HG03442 (cell line): Measurements from ENCODE around the gene RNF26.

Experiments used
- ATAC-seq: cut with Tn5 transposase; IDR thresholded peaks from one replicate; pipeline ENCODE4 v1.9.1; 2021; ENCODE audit warnings: mild to moderate bottlenecking, moderate library complexity; ENCODE audit not compliant: unreplicated experiment

The RNF26 gene

GRCh38 chr11:119368121-119369034 is 34.1 kb downstream of the RNF26 start:
- ATAC-seq, result no peak

- ATAC-seq, result no peak
Observed at GRCh38 chr11:119369132-119369925, 35.0 kb downstream of the RNF26 start.

DNA sequence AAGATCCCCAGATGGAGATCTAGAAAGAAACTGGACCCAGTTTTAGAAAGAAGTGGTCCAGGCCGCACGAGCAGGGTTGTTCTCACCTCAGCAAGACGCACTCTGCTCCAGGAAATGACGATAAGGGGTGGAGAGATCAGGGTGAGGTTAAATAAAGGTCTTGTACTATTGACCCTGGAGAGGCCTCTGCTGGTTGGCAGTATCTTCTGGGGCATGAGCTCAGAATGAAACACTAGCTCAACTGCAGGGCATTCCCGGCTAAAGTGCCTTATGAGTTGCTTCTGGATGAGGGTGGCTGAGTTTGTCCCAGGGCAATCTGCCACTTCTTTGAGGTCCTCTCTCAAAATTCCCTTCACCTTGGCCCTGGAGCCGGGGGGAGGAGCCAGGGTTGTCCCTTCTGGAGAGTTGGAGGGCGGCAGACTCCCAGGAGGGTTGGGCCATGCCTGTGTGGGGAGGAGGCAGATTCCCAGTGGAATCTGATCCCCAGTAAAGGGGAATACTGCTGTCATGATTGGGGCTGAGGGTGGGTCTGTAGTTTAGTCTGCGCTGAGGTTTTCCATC is 36.2 kb downstream of the RNF26 start:
- ATAC-seq, result no peak

- ATAC-seq, result no peak
Observed at GRCh38 chr11:119371067-119371601, 36.8 kb downstream of the RNF26 start.

GRCh38 chr11:119371778-119372182 is 37.5 kb downstream of the RNF26 start:
- no peak for ATAC-seq

DNA sequence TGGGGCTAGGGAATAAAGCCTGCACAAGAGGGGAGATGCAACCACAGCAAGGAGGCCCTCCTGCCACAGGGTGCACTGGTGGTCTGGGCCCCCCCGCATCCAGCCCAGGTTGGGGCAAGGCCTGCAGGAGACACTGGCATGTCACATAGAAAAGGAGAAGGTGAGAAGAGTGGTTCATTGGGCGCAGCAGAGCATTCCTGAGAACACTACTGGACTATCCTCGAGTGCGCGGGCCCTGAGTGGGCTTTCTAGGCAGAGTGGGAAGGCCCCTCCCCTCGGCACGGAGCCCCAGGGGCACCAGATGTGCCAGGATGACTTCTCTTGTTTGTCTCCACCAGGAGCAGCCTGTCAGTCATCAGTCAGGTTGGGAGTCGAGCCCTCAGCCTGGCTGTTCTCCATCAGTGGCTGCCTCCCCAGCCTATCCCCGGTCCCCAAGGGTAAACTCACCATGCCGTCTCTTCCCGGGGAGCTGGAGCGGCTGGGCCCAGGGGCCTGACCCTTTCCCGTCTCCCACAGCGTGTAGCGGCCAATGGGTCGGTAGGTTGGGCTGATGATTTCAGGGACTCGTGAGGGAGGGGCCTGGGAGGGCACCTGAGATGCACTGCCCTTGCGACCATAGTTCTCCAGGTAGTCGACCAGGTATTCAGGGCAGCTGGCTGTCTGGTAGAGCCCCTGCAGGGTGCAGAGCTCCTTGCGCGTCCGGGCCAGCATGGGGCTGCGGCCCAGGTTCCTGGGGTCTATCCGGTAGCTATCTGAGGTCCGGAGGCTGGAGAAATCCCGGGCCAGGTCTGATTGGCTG is 38.1 kb downstream of the RNF26 start:
- no peak for ATAC-seq

DNA sequence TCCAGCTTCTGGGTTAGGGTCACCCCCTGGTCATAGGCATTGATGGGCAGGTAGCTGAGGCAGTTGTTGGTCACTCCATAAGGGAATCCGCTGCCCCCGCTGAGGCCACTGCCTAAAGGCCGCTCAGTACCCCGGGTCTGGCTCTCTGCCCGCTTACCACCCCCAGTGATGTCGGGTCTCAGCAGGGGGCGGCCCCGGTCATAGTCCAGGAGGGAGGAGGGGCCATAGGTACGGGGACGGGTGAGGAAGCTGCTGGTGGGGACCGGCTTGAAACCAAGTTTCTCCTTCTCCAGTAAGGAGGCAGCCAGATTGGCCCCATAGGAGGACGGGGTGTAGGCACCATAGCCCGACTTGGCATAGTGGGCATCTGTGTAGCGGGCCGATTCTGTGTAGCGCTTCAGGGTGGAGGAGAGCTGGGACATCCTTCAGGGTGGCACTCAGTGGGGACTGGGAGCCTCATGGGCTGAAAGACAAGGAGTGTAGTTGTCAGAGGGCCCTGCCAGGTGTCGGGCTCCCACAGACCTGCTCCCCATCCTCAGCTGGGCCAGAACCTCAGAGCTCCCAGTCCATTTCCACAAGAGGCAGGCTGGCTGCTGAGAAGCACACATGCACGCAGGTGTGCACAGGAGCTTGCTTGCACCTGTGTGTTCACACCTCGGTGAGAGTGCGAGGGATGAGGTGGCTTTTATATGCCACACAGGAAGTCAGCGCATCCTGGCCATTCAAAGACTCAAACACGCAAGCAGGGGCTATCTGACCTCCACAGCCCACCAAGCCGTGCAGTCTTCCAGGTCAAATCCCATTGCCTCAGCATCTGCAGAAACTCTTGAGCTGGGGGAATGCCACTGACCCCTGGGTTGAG is 39.0 kb downstream of the RNF26 start:
- ATAC-seq, result no peak

DNA sequence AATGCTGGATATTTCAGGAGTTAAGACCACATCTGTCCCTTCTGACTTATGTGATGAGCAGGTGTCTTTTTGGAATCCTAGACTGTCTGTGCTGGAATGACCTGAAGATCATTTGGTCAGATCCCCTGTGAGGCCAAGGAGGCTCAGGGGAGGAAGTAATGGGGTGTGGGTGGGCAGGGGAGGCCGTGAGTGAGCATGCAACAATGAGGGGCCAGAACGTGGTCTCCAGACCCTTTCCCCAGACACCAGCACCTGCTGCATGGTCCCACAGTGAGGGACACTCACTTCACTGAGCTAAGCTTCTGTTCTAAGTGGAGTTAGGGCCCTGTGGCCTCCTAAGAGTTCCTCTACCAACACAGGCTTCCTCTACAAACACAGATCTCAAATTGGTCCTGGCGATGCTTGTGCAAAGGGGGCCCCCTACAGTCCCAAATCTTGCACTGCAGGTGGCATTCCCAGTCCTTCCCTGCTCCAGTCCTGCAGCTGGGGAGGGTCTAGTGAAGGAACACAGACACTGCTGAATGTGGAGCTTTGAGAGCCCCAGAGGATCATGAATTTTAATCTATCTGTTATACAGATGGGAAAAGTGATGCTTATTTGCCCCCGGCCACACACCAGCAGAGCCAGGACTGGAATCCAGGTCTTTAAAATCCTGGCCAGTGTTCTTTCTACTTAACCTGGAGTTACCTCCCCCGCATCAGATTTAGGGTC is 39.7 kb downstream of the RNF26 start:
- no peak for ATAC-seq

DNA sequence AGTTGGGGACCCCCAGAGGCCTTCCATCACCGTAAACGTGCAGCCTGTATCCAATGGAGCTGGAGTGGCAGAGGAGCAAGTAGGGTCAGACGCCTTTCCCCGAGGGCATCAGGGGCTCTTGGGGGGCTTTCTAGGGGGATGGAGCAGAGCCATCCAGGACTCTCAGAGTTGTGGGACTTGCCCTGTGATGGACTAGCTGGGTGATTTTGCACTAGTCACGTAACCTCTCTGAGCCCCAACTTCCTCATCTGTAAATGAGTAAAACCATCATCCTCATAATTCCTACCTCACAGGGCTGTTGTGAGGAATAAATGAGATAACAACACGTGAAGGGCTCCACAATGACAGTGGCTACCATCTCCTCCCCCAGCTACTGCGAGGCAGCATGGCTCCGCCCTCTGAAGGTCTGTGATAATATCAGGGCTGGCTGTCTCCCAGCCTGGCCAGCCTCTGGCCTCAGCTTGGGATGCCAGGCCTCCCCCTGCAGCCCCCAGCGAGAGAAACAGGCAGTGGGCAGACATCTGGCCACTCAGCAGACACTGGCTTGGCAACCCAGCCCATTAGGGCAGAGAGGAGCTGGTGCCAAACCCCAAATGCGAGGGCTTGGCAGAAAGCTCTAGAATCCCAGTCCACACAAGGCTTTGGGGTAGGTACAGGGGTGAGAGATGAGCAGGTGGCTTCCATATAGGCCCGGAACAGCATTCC is 40.5 kb downstream of the RNF26 start:
- no peak for ATAC-seq

DNA sequence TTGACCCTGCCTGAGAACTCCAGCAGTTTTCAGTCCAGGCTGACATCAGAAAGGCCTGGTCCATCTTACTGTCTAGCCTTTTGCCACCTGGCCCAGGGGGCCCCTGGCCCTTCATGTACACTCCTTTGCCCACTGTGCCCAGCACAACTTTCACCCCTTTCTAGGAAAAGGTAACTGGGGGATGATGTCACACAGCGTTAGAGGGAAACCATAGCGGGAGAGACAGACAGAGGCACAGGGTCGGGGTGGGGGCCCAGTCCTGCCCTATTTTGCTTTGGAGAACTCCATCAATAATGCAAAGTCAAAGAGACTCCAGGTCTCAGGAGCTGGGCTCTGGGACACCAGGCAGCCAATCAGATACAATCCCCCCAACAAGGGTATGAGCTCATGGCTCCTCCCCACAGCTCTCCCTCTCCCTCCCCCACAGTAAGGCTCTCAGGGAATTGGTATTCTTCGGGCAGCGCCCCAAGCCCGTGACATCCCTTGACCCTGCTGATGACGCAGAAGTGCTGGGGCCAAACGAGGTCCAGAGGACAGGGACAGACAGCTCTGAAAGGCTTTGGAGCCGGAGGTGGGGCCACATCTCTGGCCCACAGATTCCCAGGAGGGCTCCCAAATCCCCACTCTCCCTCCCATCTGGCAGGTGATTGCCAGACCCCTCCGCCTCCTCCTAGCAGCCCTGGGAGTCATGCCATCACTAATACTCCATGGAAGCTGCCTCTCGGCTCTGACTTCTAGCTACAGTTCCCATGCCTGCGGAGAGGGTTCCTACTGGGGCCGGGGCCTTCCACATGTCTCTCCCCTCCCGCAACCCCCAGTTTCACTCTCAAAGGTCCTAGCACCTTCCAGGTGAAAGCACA is 41.2 kb downstream of the RNF26 start:
- ATAC-seq, result no peak

DNA sequence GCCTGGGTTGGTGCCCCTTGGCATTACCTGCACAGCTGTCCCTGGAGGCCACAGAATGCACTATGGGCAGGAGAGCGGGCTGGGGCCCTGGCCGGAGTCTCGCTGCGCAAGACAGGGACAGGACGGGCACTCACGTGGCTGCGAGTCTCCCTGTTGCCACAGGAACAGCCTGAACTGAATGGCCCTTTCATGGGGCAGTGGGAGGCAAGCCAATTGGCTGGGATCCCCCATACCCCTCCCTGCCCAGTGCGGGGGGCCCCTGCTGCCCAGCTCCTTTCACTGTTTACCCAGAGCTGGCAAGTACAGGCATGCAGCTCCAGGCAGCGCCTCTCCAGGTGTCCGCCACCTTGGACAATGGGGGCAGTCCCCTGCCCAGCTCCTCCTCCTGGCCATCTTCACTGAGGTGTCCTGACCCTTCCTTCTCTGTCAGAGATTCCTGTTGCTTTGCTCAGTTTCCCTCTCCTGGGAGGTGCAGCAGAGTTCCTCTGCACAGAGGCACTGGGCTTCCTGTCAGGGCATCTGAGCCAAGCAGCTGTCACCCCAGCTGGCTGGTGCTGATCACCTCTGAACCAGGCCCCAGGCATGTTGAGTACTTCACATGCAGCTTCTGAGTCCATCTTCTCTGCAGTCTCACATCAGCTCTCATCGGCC is 42.0 kb downstream of the RNF26 start:
- no peak for ATAC-seq

DNA sequence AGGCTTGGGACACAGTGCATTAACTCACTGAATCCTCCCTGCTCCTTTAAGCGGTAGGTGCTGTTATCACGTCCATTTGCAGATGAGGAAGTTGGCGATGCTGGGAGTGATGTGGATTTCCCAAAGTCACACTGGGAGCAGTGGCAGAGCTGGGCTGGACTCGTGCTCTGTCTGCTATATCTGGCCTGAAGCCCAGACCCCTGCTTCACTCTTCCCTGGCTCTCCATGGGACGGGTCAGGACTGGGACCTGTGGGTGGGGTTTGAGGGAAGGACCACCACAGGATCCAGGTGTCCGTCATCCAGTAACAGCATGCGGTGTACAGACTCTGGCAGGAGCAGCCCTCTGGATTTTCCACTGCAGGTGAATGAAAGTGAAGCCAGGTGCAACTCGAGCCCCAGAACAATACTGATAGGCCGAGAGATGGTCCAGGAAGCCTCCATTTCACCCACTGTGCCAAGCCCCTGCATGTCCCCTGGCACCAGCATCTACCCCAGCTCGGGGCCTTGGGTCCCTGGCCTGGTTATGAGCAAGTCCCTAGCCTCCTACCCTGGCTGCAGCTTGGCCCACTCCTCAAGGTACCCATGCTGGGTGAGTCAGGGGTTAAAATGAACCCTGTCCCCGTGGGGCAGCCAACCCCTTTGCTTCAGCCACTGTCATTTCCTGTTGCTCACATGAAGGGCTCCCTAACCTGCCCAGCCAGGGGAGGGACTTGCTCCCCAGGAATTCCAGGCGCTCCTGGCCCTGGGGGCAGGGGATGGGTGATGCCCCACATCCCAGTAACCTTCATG is 43.0 kb downstream of the RNF26 start:
- no peak for ATAC-seq

DNA sequence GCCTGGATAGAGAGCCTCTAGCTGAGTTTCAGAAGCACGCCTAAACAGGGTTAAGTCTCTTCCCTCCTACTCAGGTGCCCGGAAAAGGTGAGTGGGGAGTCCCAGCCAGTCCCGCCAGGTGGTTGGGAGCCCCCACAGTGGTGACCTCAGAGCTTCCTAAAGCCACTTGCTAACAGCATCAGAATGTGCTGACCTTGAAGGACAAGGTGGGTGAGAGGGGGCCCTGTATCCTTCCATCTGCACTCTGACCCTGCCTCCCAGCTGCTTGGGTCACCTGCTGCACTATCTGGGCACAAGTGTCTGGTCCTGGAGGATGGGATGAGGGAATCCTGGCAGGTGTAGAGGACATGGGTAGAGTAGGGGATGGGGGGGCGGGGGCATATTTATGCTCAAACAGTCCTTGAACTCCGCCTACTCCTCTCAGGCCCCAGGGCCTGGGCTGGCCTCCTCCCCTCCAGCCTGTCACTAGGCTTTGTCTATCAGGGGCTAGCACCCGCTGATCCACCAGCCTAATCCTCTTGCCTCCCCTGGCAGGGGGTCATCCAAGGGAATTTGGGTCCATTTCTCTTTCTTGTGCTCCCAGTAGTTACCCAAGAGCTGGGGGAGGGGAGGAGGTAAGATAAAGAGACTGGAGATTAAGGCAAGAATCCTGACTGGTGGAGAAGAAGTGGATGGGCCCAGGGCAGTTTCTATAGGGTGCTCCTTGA is 43.8 kb downstream of the RNF26 start:
- no peak for ATAC-seq

DNA sequence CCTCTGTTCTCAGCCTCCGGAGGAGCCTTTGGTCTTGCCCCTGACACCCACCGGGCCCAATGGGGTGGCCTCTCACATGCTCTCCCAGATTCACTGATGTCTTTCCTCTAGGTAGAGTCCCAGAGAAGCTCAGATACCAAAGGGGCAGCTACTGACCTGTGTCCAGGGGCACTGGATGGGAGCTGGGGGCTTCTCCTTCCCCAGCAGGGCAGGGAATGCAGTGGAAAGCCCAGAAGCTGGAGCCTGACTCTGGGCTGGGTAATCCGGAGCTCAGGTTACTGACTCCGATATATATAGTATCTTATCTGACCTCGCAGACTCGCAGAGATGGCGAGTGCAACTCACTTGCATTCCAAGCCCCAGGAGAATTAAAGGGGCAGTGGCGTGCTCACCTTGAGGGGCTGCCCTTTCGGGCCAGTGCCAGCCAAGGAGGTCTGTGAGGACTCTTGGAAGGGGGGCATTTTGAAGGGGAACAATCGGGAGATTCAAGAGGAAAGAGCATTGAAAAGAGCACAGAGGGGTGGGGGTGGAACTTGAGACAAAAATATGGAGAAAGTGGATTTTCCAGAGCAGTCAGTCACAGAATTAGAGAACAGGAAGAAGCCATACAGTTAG is 44.6 kb downstream of the RNF26 start:
- no peak for ATAC-seq

GRCh38 chr11:119380160-119380826 is 46.0 kb downstream of the RNF26 start:
- ATAC-seq, result no peak
